Nephron (organoid): Measurements from ENCODE around the gene ZNF892.
"Not testable (repeated sequence)": the region's sequence is repeated elsewhere in the genome, so short reads cannot be mapped to it uniquely, and the experiment has no call there.

ENCODE experiments used
- H3K27ac Mint-ChIP-seq, 3 experiments: 2 replicates each; pipeline ENCODE4 v1.8.0; 2020; ENCODE audit warnings: mixed read lengths in 3 of 3, mild to moderate bottlenecking in 2 of 3, moderate library complexity in 1 of 3
- H3K27me3 Mint-ChIP-seq: 2 replicates; pipeline ENCODE4 v1.8.0; 2021; ENCODE audit warnings: low read depth, mild to moderate bottlenecking, moderate library complexity, mixed read lengths
- H3K36me3 Mint-ChIP-seq: 2 replicates; pipeline ENCODE4 v1.8.0; 2020; ENCODE audit warnings: low read depth, mixed read lengths
- H3K4me1 Mint-ChIP-seq: 2 replicates; pipeline ENCODE4 v1.8.0; 2020; ENCODE audit warnings: mixed read lengths
- H3K4me3 Mint-ChIP-seq, 3 experiments: 2 replicates each; pipeline ENCODE4 v1.8.0; 2020; ENCODE audit warnings: mild to moderate bottlenecking in 3 of 3, mixed read lengths in 3 of 3, moderate library complexity in 2 of 3
- H3K9me3 Mint-ChIP-seq: 2 replicates; pipeline ENCODE4 v1.8.0; 2020; ENCODE audit warnings: mixed read lengths
- TF ChIP-seq, protein P1 (sequence below), 3 experiments: fragments of 200-600 bp; sonication (generic); IDR thresholded peaks; one replicate each; pipeline ENCODE4 v1.5.0; 2021; ENCODE audit warnings: antibody characterized with exemption in 3 of 3; ENCODE audit not compliant: unreplicated experiment in 3 of 3

Gene ZNF892

DNA sequence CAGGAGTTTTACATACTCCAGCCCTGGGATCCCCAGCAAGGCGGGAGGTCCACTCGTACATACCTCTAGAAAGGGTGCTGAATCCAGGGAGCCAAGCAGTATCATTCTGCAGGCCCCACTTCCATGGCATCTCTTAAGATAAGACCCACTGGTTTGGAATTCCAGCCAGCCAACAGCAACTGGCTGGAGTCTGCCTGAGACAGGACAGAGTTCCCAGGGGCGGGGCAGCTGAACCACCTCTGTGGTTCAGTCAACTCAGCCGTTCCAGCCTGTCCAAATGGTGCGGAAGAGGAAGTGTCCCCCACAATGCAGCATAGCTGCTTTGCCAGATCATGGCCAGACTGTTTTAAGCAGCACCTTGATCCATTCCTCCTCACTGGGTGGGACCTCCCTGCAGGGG is 33.2 kb downstream of the ZNF892 start:
- H3K36me3 Mint-ChIP-seq, result peaks cover 23% of the 10 kb centered on the region
- peaks cover 7% of the 10 kb centered on the region for H3K4me1 Mint-ChIP-seq
- peaks cover 61% of the 10 kb centered on the region for H3K9me3 Mint-ChIP-seq
- no peak overlapping the region for H3K27ac Mint-ChIP-seq
- peaks cover 3% of the 10 kb centered on the region for H3K27me3 Mint-ChIP-seq
- no peak overlapping the region for H3K4me3 Mint-ChIP-seq
- TF ChIP-seq, protein P1, sequence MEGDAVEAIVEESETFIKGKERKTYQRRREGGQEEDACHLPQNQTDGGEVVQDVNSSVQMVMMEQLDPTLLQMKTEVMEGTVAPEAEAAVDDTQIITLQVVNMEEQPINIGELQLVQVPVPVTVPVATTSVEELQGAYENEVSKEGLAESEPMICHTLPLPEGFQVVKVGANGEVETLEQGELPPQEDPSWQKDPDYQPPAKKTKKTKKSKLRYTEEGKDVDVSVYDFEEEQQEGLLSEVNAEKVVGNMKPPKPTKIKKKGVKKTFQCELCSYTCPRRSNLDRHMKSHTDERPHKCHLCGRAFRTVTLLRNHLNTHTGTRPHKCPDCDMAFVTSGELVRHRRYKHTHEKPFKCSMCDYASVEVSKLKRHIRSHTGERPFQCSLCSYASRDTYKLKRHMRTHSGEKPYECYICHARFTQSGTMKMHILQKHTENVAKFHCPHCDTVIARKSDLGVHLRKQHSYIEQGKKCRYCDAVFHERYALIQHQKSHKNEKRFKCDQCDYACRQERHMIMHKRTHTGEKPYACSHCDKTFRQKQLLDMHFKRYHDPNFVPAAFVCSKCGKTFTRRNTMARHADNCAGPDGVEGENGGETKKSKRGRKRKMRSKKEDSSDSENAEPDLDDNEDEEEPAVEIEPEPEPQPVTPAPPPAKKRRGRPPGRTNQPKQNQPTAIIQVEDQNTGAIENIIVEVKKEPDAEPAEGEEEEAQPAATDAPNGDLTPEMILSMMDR (IDR thresholded peaks at IDR 0.05; ENCODE audit: unreplicated experiment in 3 of 3), result no peak

DNA sequence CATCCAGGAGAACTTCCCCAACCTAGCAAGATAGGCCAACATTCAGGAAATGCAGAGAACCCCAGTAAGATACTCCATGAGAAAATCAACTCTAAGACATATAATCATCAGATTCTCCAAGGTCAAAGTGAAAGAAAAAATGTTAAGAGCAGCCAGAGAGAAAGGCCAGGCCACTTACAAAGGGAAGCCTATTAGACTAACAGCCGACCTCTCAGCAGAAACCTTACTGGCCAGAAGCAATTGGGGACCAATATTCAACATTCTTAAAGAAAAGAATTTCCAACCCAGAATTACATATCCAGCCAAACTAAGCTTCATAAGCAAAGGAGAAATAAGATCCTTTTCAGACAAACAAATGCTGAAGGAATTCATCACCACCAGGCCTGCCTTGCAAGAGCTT is 34.8 kb downstream of the ZNF892 start:
- not testable (repeated sequence) for H3K4me3 Mint-ChIP-seq, H3K4me1 Mint-ChIP-seq, H3K27me3 Mint-ChIP-seq, H3K27ac Mint-ChIP-seq
- peaks cover 23% of the 10 kb centered on the region for H3K36me3 Mint-ChIP-seq
- peaks cover 66% of the 10 kb centered on the region for H3K9me3 Mint-ChIP-seq
